OCI-LY1 (cell line): ENCODE results near the gene PAX8.

Experiments
- CTCF ChIP-seq: fragments of 200-600 bp; sonication (generic), shearing (Covaris generic); IDR thresholded peaks from 2 replicates; pipeline ENCODE4 v1.5.1; 2017; ENCODE audit warnings: mild to moderate bottlenecking, antibody characterized with exemption, low read length, moderate library complexity, mixed read lengths
- EZH2 ChIP-seq: fragments of 200-600 bp; sonication (generic), shearing (Covaris generic); IDR thresholded peaks from 2 replicates; pipeline ENCODE4 v1.8.0; 2017; ENCODE audit warnings: borderline replicate concordance, mixed run types, mild to moderate bottlenecking, antibody characterized with exemption, low read length, moderate library complexity, mixed read lengths

GRCh38 chr2:113272477-113272876 is 6.2 kb downstream of the PAX8 start:
- no peak for TF ChIP-seq CTCF
- TF ChIP-seq EZH2, result no peak
